PFSK-1 (cell line): ENCODE measurements around the gene HS3ST3A1.

ENCODE experiments used
- FOXP2 ChIP-seq: optimal IDR thresholded peaks from 2 replicates; pipeline ENCODE3; 2011; ENCODE audit warnings: borderline replicate concordance, control low read depth, inconsistent platforms; ENCODE audit not compliant: insufficient read depth; ENCODE audit errors: extremely low read length, extremely low read depth
- POLR2AphosphoS5 ChIP-seq: IDR thresholded peaks from 2 replicates; pipeline ENCODE4 v1.6.1; 2012; ENCODE audit warnings: low read depth, mild to moderate bottlenecking, control low read depth, low read length, moderate library complexity
- SIN3A ChIP-seq: IDR thresholded peaks from 2 replicates; pipeline ENCODE4 v1.6.1; 2012; ENCODE audit warnings: mild to moderate bottlenecking, low read length, moderate library complexity, borderline replicate concordance; ENCODE audit not compliant: insufficient read depth
- TAF1 ChIP-seq: IDR thresholded peaks from 2 replicates; pipeline ENCODE4 v1.6.1; 2012; ENCODE audit warnings: low read length, control low read depth, borderline replicate concordance; ENCODE audit not compliant: insufficient read depth
- TF ChIP-seq, protein P1 (sequence below), 2 experiments: IDR thresholded peaks; 2 replicates each; pipeline versions ENCODE4 v1.6.1 to v1.8.0; 2011 to 2012; ENCODE audit warnings: low read depth in 2 of 2, low read length in 2 of 2, control low read depth in 1 of 2, inconsistent platforms in 1 of 2, mild to moderate bottlenecking in 1 of 2, moderate library complexity in 1 of 2; ENCODE audit not compliant: insufficient read depth in 1 of 2

The HS3ST3A1 gene

DNA sequence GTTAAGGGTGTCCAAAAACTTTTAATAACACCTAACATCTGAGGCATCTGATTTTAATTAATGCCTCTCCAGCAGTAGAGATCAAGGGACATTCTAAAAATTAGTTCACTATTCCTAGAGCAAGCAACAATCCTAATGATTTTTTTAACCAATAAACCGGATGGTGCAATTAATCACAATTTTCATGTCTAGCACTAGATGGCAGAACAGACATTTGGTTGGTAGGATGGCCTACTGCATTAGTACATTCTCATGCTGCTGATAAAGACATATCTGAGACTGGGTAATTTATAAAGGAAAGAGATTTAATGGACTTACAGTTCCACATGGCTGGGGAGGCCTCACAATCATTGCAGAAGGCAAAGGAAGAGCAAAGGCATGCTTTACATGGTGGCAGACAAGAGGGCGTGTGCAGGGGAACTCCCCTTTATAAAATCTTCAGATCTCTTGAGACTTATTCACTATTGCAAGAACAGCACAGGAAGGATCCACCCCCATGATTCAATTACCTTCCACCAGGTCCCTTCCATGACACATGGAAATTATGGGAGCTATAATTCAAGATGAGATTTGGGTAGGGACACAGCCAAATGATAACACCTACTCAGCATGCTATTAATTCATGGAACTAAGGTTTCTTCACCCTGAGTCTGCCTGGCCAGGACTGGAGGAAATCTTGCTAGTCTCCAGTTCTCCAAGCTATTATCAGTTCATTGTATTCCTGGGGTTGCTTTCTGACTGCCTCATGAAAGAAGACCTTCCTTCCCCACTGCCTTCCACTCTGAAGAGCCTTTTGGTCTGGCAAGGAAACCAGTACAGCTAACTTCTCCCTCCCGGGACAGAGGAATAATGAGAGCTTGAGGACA is 24.8 kb downstream of the HS3ST3A1 start:
- TF ChIP-seq, protein P1, sequence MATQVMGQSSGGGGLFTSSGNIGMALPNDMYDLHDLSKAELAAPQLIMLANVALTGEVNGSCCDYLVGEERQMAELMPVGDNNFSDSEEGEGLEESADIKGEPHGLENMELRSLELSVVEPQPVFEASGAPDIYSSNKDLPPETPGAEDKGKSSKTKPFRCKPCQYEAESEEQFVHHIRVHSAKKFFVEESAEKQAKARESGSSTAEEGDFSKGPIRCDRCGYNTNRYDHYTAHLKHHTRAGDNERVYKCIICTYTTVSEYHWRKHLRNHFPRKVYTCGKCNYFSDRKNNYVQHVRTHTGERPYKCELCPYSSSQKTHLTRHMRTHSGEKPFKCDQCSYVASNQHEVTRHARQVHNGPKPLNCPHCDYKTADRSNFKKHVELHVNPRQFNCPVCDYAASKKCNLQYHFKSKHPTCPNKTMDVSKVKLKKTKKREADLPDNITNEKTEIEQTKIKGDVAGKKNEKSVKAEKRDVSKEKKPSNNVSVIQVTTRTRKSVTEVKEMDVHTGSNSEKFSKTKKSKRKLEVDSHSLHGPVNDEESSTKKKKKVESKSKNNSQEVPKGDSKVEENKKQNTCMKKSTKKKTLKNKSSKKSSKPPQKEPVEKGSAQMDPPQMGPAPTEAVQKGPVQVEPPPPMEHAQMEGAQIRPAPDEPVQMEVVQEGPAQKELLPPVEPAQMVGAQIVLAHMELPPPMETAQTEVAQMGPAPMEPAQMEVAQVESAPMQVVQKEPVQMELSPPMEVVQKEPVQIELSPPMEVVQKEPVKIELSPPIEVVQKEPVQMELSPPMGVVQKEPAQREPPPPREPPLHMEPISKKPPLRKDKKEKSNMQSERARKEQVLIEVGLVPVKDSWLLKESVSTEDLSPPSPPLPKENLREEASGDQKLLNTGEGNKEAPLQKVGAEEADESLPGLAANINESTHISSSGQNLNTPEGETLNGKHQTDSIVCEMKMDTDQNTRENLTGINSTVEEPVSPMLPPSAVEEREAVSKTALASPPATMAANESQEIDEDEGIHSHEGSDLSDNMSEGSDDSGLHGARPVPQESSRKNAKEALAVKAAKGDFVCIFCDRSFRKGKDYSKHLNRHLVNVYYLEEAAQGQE (IDR thresholded peaks at IDR 0.05; ENCODE audit: insufficient read depth in 1 of 2, low read depth in 2 of 2, low read length in 2 of 2): no peak

DNA sequence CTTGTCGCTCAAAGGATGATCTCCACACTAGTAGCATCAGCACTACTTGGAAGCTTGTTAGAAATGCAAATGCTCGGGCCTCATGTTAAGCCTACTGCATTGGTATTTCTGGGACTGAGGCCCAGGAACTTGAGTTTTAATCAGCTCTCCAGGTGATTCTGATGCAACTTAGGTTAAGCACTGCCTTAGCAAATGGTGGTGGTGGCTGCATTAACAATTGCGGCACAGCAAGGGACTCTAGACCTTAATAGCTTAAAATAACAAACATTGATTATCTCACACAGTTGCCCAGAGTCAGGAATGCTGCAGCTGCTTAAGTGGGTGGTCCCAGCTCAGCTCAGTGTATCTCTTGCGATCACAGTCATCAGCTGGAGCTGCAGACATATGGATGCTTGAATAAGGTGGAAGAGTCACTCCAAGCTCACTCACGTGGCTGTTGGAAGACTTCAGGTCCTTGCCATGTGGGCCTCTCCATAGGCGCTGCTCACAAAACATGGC is 25.8 kb downstream of the HS3ST3A1 start:
- TF ChIP-seq POLR2AphosphoS5: no peak
- TF ChIP-seq SIN3A: no peak
- TF ChIP-seq TAF1: no peak
- TF ChIP-seq FOXP2: no peak
- TF ChIP-seq, protein P1 (IDR thresholded peaks at IDR 0.05; ENCODE audit: insufficient read depth in 1 of 2, low read depth in 2 of 2, low read length in 2 of 2): no peak

DNA sequence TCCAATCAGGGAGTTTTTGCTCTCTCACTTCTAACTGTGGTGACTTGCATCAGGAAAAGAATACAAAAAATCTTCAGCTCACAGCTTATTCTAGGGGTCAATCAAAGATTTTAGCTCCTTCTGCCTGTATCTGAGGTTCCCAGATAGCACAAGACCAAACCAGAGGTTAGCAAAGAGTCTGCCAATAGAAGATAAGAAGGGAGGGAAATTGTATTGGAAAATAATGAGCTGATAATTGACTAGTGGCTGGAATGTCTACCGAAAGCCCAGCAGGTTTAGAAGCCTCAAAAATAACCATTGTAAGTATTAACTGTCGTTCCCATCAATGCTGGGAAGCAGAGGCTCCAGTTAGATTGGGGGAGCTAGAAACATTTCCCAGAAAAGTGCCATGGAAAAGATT is 26.3 kb downstream of the HS3ST3A1 start:
- TF ChIP-seq SIN3A: no peak
- TF ChIP-seq FOXP2: no peak
- TF ChIP-seq TAF1: no peak
- TF ChIP-seq POLR2AphosphoS5: no peak
- TF ChIP-seq, protein P1 (IDR thresholded peaks at IDR 0.05; ENCODE audit: insufficient read depth in 1 of 2, low read depth in 2 of 2, low read length in 2 of 2): no peak

DNA sequence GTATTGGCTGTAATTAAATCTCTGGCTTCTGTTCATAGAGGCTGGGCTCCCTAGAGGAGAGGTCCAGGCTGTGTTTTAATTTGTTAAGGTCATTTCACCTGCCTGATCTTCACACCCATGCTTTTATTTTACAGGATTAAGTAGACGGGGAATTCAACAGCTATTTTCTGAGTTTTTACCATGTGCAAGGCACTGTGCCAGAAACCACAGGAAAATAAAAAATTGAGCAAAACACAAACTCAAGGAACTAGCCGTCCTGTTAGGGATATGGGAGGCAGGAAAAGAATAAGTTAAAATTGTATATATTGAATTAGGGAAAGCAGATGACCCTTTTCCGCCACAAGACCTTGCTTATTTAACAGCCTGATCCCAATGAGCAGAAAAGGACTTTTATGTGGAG is 29.1 kb downstream of the HS3ST3A1 start:
- TF ChIP-seq TAF1: no peak
- TF ChIP-seq, protein P1 (IDR thresholded peaks at IDR 0.05; ENCODE audit: insufficient read depth in 1 of 2, low read depth in 2 of 2, low read length in 2 of 2): no peak
- TF ChIP-seq POLR2AphosphoS5: no peak
- no peak for TF ChIP-seq SIN3A
- no peak for TF ChIP-seq FOXP2

DNA sequence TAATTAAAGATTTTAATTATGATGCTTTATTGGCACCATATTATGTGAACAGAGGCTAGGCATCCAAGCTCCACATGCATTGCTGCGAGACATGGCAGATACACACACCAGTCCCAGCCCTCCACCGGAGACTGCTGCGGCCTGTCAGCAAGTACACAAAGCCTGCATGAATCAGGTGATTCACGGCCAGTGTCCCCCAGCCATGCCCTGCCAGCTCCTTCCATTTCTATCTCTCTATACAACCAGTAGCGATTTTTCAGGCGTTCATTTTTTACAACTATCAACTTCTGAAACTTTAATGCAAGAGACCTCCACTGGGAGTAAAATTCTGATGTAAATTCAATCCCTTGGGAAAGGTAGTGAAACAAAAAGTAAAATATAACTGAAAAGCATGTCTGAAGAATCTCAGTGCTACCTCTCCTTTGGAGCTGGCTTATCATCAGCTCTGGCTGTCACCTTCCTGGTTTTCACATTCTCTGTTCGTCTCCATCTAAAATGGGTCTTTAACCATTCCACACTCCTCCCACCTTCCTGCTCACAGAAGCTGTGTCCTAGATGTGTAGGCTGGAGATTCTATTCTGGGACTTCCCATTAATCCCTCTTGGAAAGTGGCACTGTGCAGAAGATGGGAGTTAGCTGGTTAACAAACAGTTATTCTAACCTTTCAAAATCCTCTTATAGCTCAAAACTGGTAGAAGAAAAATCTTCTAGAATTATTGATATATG is 32.2 kb downstream of the HS3ST3A1 start:
- TF ChIP-seq FOXP2: peak; percentile 87
- TF ChIP-seq, protein P1 (IDR thresholded peaks at IDR 0.05; ENCODE audit: insufficient read depth in 1 of 2, low read depth in 2 of 2, low read length in 2 of 2): no peak
